WI38 (cell line): ENCODE measurements around the gene TBXA2R.
A peak's percentile ranks its signal among the peaks of the same experiment; 100 is the strongest.
"Not testable (repeated sequence)": the region's sequence is repeated elsewhere in the genome, so short reads cannot be mapped to it uniquely, and the experiment has no call there.

Experiments used
- H3K4me3 ChIP-seq: 2 replicates; pipeline ENCODE4 v1.5.1; 2011; ENCODE audit warnings: low read depth, mild to moderate bottlenecking, control low read depth, low read length
- CTCF ChIP-seq: IDR thresholded peaks from 2 replicates; pipeline ENCODE4 v1.5.1; 2012; ENCODE audit warnings: low read depth, mild to moderate bottlenecking, control low read depth, low read length

The TBXA2R gene

GRCh38 chr19:3590991-3591659 lies 15.6 kb downstream of the TBXA2R start:
- TF ChIP-seq CTCF, result no peak
- H3K4me3 ChIP-seq, result no peak overlapping the region

- TF ChIP-seq CTCF, result no peak
- no peak overlapping the region for H3K4me3 ChIP-seq
These were observed 16.7 kb downstream of the TBXA2R start for GRCh38 chr19:3589949-3590348.

- H3K4me3 ChIP-seq, result no peak overlapping the region
These were observed 17.2 kb downstream of the TBXA2R start for GRCh38 chr19:3589439-3589838.

DNA sequence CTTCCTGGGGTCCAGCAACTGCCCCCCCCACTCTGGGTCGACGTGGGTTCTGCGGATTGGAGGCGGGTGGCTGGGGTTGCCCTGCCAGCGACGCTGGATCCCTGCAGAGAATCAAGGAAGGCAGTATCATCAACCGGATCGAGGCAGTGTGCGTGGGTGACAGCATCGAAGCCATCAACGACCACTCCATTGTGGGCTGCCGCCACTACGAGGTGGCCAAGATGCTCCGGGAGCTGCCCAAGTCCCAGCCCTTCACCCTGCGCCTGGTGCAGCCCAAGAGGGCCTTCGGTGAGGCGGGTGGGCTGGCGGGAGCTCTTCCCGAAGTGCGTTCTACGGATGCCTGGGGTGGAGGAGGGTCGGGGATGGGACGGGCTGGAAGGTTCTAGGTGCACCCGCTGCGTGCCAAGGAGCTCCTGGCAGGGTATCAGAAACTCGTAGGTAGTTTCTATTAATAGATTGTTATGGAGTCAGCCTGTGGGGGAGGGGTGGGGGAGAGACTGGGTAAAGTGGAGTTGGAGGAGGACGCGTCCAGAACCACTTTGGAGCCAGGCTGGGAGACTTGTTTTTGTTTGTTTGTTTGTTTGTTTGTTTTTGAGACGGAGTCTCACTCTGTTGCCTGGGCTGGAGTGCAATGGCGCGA lies 19.8 kb downstream of the TBXA2R start:
- no peak overlapping the region for H3K4me3 ChIP-seq
- no peak for TF ChIP-seq CTCF

More at GRCh38 chr19:3589439-3589838, 17.2 kb downstream of the TBXA2R start:
- no peak for TF ChIP-seq CTCF

DNA sequence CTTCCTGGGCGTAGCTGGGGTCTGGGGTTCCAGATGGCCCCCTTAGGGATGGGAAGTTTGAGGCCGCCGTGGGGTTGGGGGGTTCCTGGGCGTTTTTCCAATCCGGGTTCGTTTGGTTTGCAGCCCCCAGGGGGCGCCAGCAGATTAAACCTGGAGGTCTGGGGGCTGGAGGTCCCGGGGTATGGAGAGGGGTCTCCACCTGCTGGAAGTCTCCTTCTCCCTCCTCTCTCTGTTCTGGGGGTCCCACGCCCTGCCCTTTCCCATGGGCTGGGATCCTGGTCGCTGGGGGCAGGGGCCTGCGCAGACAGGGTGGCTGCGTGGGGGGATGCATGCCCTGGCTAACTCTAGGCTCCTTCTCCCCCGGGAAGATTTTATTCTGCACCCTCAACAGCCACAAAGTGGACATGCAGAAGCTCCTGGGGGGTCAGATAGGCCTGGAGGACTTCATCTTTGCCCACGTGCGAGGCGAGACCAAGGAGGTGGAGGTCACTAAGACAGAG lies 20.5 kb downstream of the TBXA2R start:
- TF ChIP-seq CTCF, result peak; percentile 25; the same call in 1 of the 2 replicates
- no peak overlapping the region for H3K4me3 ChIP-seq

GRCh38 chr19:3585301-3586126 lies 21.2 kb downstream of the TBXA2R start, which contains the start of gene GIPC3:
TSS of gene GIPC3 (plus strand) at chr19:3585478. CDS start at chr19:3585598, 120 bp downstream.
- no peak within 1 kb of the TSS for H3K4me3 ChIP-seq
- TF ChIP-seq CTCF, result no peak

GRCh38 chr19:3584036-3584802 lies 22.5 kb downstream of the TBXA2R start:
- not testable (repeated sequence) for H3K4me3 ChIP-seq

DNA sequence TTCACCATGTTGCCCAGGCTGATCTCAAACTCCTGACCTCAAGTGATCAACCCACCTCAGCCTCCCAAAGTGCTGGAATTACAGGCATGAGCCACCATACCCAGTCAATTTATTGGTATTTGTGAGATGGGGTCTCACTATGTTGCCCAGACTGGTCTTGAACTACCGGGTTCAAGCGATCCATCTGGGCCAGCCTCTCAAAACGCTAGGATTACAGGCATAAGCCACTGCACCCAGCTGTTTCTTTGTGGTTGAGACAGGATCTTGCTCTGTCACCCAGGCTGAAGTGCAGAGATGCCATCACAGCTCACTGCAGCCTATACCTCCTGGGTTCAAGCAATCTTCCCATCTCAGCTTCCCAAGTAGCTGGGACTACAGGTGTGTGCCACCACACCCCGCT lies 24.9 kb downstream of the TBXA2R start:
- not testable (repeated sequence) for H3K4me3 ChIP-seq
